ENCODE results near the gene UTP15. TPM values are rescaled to one million over a fixed set of nuclear protein-coding genes. Genes with fewer than 3 reads are reported as not detected.

UTP15 gene
- total and polyA plus RNA-seq, 2 experiments from 2014 or later: 16.5 to 59.0 TPM

DNA sequence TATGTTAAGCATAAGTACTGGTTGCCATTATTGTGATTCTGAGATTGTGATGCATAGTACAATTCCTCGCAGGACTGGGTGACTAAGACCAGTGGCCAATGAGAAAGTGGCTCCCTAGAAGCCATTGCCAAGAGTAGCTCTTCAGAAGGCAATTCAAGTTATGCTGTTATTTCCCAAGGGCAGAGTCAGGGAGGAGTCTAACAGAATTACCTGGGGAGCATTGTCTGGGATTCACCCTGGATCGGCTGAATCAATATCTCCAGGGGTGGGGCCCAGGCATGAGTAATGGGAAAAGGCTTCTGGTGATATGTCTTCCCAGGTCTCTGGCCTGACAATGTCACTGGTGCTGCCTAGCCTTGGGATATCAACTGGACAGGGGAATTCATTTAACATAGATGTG is 49.5 kb downstream of the UTP15 start:
- H3K27me3 ChIP-seq (ENCODE audit: insufficient read depth): no peaks in the 10 kb centered on the region
- H3K27ac Mint-ChIP-seq: no peak overlapping the region
- no peak overlapping the region for H3K4me2 ChIP-seq
- no peaks in the 10 kb centered on the region for H3F3A ChIP-seq (replicated peaks; ENCODE audit: low read depth)
- H3K4me1 ChIP-seq (ENCODE audit: insufficient read depth): no peaks in the 10 kb centered on the region
- H3K27me3 Mint-ChIP-seq (ENCODE audit: insufficient read depth, low read depth, poor library complexity): peaks cover 2% of the 10 kb centered on the region
- H2AFZ ChIP-seq: no peak overlapping the region
- H3K9me2 ChIP-seq (ENCODE audit: insufficient read depth): no peaks in the 10 kb centered on the region
- DNase-seq (ENCODE audit: low spot score): no peak
- no peaks in the 10 kb centered on the region for H4K20me1 ChIP-seq (replicated peaks; ENCODE audit: insufficient read depth)
- no peak overlapping the region for H3K27ac ChIP-seq (ENCODE audit: low read depth)
- no peaks in the 10 kb centered on the region for H3K9me3 Mint-ChIP-seq
- TF ChIP-seq, protein P1, sequence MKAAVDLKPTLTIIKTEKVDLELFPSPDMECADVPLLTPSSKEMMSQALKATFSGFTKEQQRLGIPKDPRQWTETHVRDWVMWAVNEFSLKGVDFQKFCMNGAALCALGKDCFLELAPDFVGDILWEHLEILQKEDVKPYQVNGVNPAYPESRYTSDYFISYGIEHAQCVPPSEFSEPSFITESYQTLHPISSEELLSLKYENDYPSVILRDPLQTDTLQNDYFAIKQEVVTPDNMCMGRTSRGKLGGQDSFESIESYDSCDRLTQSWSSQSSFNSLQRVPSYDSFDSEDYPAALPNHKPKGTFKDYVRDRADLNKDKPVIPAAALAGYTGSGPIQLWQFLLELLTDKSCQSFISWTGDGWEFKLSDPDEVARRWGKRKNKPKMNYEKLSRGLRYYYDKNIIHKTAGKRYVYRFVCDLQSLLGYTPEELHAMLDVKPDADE (IDR thresholded peaks at IDR 0.05): no peak
- TF ChIP-seq JUNB (IDR thresholded peaks at IDR 0.05; ENCODE audit: unreplicated experiment) (no peak), ZNF462 (CRISPR knock-in tag; IDR thresholded peaks at IDR 0.05) (no peak), EZH2phosphoT487 (IDR thresholded peaks at IDR 0.05; ENCODE audit: unreplicated experiment) (no peak), POLR2AphosphoS5 (IDR thresholded peaks at IDR 0.05; ENCODE audit: low read depth) (no peak), REST (IDR thresholded peaks at IDR 0.05; ENCODE audit: unreplicated experiment) (no peak), NANOG (IDR thresholded peaks at IDR 0.05; ENCODE audit: borderline replicate concordance) (no peak), ZNF114 (CRISPR knock-in tag; IDR thresholded peaks at IDR 0.05) (no peak), EZH2 (IDR thresholded peaks at IDR 0.05; ENCODE audit: low read depth, unreplicated experiment) (no peak), STAT1 (IDR thresholded peaks at IDR 0.05; ENCODE audit: unreplicated experiment) (no peak)
- TF ChIP-seq, protein P2, sequence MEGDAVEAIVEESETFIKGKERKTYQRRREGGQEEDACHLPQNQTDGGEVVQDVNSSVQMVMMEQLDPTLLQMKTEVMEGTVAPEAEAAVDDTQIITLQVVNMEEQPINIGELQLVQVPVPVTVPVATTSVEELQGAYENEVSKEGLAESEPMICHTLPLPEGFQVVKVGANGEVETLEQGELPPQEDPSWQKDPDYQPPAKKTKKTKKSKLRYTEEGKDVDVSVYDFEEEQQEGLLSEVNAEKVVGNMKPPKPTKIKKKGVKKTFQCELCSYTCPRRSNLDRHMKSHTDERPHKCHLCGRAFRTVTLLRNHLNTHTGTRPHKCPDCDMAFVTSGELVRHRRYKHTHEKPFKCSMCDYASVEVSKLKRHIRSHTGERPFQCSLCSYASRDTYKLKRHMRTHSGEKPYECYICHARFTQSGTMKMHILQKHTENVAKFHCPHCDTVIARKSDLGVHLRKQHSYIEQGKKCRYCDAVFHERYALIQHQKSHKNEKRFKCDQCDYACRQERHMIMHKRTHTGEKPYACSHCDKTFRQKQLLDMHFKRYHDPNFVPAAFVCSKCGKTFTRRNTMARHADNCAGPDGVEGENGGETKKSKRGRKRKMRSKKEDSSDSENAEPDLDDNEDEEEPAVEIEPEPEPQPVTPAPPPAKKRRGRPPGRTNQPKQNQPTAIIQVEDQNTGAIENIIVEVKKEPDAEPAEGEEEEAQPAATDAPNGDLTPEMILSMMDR (conservative IDR thresholded peaks at IDR 0.05; ENCODE audit: low read depth in 2 of 2): no peak
- H3K36me3 Mint-ChIP-seq (ENCODE audit: low read depth): no peaks in the 10 kb centered on the region
- H3K4me3 Mint-ChIP-seq: no peak overlapping the region
- H3K79me2 ChIP-seq (replicated peaks; ENCODE audit: insufficient read depth): no peaks in the 10 kb centered on the region
- ATAC-seq: no peak
- H3K4me3 ChIP-seq: no peak overlapping the region
- H3K36me3 ChIP-seq (ENCODE audit: insufficient read depth): no peaks in the 10 kb centered on the region
- H3K4me1 Mint-ChIP-seq: peaks cover 12% of the 10 kb centered on the region; the same call in 2 of the 3 replicates

Measured in GM23338 (cell line).